ENCODE results near the gene TMEM207.

Gene TMEM207

DNA sequence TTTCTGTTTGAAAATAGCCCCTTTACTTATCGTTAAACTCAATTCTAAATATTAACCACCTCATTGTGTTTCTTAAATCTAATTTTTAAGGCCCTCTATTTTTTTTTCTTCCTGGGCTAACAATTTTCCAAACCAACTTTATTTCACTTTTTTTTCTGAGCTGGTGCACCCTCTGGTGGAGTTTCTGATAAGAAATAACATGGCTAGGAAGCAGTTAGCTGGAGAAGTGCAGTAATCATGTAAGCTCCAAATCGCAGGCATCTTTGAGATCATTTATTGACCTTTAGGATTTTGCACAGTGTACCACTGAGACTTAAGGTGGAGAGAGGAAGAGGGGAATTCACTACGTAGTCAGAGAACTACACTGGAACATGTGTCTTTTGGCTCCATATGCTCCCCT is 6.4 kb downstream of the TMEM207 start:
- H3K9me3 Mint-ChIP-seq = no peaks in the 10 kb centered on the region
- H3K27ac Mint-ChIP-seq = no peak overlapping the region
- peaks cover 4% of the 10 kb centered on the region for H3K27me3 Mint-ChIP-seq (ENCODE audit: low read depth)
- no peak overlapping the region for H3K4me3 Mint-ChIP-seq
- TF ChIP-seq CTCF (IDR thresholded peaks at IDR 0.05; ENCODE audit: unreplicated experiment in 3 of 3) = peak; percentile 25 to 47 (median 27)
- peaks cover 5% of the 10 kb centered on the region for H3K4me1 Mint-ChIP-seq
- no peaks in the 10 kb centered on the region for H3K36me3 Mint-ChIP-seq (ENCODE audit: low read depth)

DNA sequence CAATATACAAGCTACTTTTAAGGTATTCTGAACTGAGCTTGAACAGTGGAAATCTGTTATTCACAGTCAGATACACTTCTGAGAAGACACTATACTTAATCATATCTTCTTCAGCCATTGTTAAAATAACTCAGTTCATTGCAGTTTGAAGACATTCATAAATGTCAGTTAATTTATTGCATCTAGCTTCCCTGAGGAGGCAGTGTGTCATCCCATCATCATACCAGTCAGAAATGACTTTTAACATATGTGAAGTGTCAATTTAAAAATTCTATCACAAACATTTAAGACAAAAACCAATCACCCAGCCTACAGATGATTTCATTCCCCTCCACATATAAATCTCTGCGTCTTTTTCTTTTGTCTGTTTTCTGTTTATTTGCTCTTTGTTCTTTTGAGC is 7.5 kb downstream of the TMEM207 start:
- Mint-ChIP-seq H3K4me3 (no peak overlapping the region), H3K9me3 (peaks cover under 1% of the 10 kb centered on the region), H3K36me3 (ENCODE audit: low read depth) (no peaks in the 10 kb centered on the region), H3K4me1 (peaks cover 5% of the 10 kb centered on the region), H3K27ac (no peak overlapping the region), H3K27me3 (ENCODE audit: low read depth) (peaks cover 4% of the 10 kb centered on the region)
- no peak for TF ChIP-seq CTCF (IDR thresholded peaks at IDR 0.05; ENCODE audit: unreplicated experiment in 3 of 3)

- TF ChIP-seq CTCF (IDR thresholded peaks at IDR 0.05; ENCODE audit: unreplicated experiment in 3 of 3) = no peak
- no peaks in the 10 kb centered on the region for H3K4me1 Mint-ChIP-seq
- H3K4me3 Mint-ChIP-seq = no peak overlapping the region
- H3K9me3 Mint-ChIP-seq = peaks cover 15% of the 10 kb centered on the region
- no peak overlapping the region for H3K27ac Mint-ChIP-seq
- H3K36me3 Mint-ChIP-seq (ENCODE audit: low read depth) = no peaks in the 10 kb centered on the region
- H3K27me3 Mint-ChIP-seq (ENCODE audit: low read depth) = no peaks in the 10 kb centered on the region
These were observed 13.4 kb downstream of the TMEM207 start for GRCh38 chr3:190436331-190436730.

- no peak for TF ChIP-seq CTCF (IDR thresholded peaks at IDR 0.05; ENCODE audit: unreplicated experiment in 3 of 3)
- Mint-ChIP-seq H3K4me1 (no peaks in the 10 kb centered on the region), H3K27me3 (ENCODE audit: low read depth) (no peaks in the 10 kb centered on the region), H3K9me3 (peaks cover 15% of the 10 kb centered on the region), H3K27ac (no peak overlapping the region), H3K4me3 (no peak overlapping the region), H3K36me3 (ENCODE audit: low read depth) (no peaks in the 10 kb centered on the region)
These were observed 14.1 kb downstream of the TMEM207 start for GRCh38 chr3:190435618-190436017.

DNA sequence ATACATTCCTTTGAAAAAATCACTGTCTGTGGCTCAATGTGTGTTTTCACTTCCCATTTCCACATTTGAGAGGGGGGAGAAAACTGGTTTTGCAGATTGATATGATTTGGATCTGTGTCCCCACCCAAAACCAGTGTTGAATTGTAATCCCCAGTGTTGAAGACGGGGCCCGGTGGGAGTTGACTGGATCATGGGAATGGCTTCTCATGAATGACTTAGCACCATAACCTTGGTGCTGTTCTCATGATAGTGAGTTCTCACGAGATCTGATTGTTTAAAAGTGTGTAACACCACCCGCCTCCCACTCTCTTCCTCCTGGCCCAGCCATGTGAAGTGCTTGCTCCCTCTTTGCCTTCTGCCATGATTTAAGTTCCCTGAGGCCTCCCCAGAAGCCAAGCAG is 16.1 kb downstream of the TMEM207 start:
- H3K27ac Mint-ChIP-seq = no peak overlapping the region
- TF ChIP-seq CTCF (IDR thresholded peaks at IDR 0.05; ENCODE audit: unreplicated experiment in 3 of 3) = no peak
- H3K27me3 Mint-ChIP-seq (ENCODE audit: low read depth) = no peaks in the 10 kb centered on the region
- no peaks in the 10 kb centered on the region for H3K36me3 Mint-ChIP-seq (ENCODE audit: low read depth)
- peaks cover 15% of the 10 kb centered on the region for H3K9me3 Mint-ChIP-seq
- no peak overlapping the region for H3K4me3 Mint-ChIP-seq
- no peaks in the 10 kb centered on the region for H3K4me1 Mint-ChIP-seq

GRCh38 chr3:190432216-190432615 is 17.5 kb downstream of the TMEM207 start:
- Mint-ChIP-seq H3K27ac (no peak overlapping the region), H3K36me3 (ENCODE audit: low read depth) (no peaks in the 10 kb centered on the region), H3K4me3 (no peak overlapping the region), H3K9me3 (peaks cover 14% of the 10 kb centered on the region), H3K4me1 (no peaks in the 10 kb centered on the region), H3K27me3 (ENCODE audit: low read depth) (no peaks in the 10 kb centered on the region)
- no peak for TF ChIP-seq CTCF (IDR thresholded peaks at IDR 0.05; ENCODE audit: unreplicated experiment in 3 of 3)

Data from nephron (organoid).